ENCODE data around the gene TMA7B. TPM values are rescaled to one million over a fixed set of nuclear protein-coding genes. Genes with fewer than 3 reads are reported as not detected.

Gene TMA7B
- total RNA-seq, 2 donors from 2014 or later, result 4.6 TPM; not detected in 1

DNA sequence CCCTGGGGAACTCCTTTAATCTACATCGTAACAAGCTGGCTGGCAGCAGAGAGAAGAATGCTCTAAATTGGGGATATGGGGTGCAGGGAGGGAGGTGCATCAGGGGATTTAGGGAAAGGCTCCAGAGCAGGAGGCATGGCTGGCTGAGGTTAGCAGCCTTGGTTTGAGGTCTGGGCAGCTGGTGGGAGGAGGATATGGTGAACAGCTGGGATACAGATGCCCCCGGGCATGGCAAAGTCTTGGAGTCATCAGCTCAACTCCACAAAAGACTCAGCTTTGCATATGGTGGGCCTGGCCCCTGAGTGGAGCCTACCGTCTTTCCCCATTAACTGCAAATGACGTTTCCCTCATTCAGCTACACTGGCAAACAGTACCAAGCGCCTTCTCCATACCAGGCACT, 40.0 kb downstream of the TMA7B start:
- ATAC-seq (ENCODE audit: insufficient number of reproducible peaks, low FRiP score, low read depth) (no peak), DNase-seq (ENCODE audit: low spot score) (no peak)
- H3K27me3 ChIP-seq (replicated peaks; ENCODE audit: insufficient read depth), result no peaks in the 10 kb centered on the region
- H3K36me3 ChIP-seq, result no peaks in the 10 kb centered on the region
- no peak overlapping the region for H3K27ac ChIP-seq
- H3K9me3 ChIP-seq, result no peaks in the 10 kb centered on the region
- TF ChIP-seq, protein P1, sequence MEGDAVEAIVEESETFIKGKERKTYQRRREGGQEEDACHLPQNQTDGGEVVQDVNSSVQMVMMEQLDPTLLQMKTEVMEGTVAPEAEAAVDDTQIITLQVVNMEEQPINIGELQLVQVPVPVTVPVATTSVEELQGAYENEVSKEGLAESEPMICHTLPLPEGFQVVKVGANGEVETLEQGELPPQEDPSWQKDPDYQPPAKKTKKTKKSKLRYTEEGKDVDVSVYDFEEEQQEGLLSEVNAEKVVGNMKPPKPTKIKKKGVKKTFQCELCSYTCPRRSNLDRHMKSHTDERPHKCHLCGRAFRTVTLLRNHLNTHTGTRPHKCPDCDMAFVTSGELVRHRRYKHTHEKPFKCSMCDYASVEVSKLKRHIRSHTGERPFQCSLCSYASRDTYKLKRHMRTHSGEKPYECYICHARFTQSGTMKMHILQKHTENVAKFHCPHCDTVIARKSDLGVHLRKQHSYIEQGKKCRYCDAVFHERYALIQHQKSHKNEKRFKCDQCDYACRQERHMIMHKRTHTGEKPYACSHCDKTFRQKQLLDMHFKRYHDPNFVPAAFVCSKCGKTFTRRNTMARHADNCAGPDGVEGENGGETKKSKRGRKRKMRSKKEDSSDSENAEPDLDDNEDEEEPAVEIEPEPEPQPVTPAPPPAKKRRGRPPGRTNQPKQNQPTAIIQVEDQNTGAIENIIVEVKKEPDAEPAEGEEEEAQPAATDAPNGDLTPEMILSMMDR (IDR thresholded peaks at IDR 0.05), result no peak
- H3K4me3 ChIP-seq, result no peak overlapping the region
- H3K4me1 ChIP-seq (ENCODE audit: control insufficient read depth in 1 of 2, low read depth in 2 of 2), result no peaks in the 10 kb centered on the region

DNA sequence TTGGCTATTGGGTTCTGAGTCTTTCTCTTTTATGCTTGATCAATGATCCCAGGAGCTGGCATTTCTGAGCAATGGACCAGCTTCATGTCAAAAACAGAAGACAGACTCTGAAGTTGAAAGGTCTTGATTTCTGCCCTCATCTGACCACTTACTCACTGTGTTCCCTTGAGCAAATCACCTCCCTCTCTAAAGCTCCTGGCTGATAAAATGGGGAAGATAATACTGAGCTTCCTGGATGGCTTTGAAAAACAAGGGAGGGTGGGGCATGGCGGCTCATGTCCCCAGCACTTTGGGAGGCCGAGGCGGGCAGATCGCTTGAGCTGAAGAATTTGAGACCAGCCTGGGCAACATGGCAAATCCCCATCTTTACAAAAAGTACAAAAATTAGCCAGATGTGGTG, 40.9 kb downstream of the TMA7B start:
- Histone ChIP-seq H3K27me3 (replicated peaks; ENCODE audit: insufficient read depth) (no peaks in the 10 kb centered on the region), H3K4me1 (ENCODE audit: control insufficient read depth in 1 of 2, low read depth in 2 of 2) (no peaks in the 10 kb centered on the region), H3K36me3 (no peaks in the 10 kb centered on the region), H3K27ac (no peak overlapping the region), H3K9me3 (no peaks in the 10 kb centered on the region), H3K4me3 (no peak overlapping the region)
- ATAC-seq (ENCODE audit: insufficient number of reproducible peaks, low FRiP score, low read depth), result no peak
- DNase-seq (ENCODE audit: low spot score), result no peak
- TF ChIP-seq, protein P1 (IDR thresholded peaks at IDR 0.05), result no peak

DNA sequence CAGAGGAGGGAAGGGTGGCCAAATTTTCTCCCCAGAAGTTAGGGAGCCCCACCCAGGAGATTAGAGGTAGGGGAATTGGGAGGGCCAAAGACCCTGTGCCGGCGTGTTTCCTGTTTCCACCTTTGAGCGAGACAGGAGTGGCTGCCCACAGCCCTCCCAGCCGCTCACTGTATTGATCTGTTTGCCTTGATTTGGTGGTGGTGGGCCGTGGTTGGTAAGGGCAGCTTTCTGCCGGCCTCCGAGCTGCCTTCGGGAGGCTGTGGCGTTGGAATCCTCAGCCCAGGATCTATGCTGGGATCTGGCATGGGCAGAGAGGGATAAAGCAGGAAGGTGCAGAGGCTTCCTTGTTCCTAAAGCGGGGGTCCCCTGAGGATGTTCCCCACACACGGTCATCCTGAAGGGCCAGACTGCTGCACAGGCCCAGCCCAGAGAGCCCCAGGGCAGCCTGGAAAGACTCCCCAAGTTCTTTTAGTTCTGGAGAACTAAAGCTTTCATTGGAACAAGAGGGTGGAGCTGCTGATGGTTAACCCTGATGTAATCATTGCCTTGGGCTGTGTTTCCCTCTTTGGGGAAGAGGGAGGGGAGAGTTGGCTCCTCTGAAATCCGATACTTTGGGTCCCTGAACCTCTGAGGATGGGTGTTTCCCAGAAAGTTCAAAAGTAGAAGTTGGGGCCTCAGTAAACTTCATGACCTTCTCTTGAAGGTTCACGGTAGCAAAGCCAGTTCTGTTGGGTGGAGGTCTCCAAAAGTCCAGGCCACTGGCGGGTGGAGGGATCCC, 41.8 kb downstream of the TMA7B start:
- no peaks in the 10 kb centered on the region for H3K4me1 ChIP-seq (ENCODE audit: control insufficient read depth in 1 of 2, low read depth in 2 of 2)

DNA sequence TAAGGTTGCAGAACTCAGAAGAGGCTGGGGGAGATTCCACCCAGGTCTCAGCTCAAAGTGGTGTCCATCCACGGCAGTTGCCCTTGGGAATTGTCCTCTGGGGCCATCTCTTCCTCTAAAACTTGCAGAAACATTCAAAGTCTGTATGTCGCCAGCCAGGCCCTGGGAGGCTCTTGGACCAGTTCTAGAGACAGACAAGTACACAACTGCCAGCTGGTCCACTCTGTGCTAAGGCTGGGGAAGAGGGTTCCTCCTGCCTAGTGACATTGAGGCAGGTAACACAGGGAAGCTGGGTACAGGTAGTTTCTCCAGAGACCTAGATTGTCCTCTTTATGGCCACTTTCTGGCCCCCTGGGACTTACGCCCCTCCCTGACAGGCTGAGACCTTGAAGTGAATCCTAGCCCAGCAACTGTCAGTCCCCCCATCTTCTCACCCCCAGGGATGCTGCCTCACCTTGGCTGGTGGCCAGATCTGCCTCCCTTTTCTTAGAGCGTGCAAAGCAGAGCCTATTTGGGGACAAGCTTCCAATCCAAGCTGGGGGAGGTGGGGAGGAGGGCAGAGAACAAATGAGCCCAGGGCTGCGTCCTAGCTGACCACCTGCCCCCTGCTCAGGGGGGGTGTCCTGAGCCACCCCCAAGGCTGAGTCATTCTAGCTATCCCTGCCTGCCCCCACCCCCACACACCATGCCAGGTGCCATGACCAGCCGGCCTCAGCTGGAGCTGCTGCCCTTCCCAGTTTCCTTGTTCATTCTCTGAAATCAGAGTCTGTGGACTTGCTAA, 42.9 kb downstream of the TMA7B start:
- no peak for DNase-seq (ENCODE audit: low spot score)
- no peaks in the 10 kb centered on the region for H3K27me3 ChIP-seq (replicated peaks; ENCODE audit: insufficient read depth)
- no peak overlapping the region for H3K4me3 ChIP-seq
- TF ChIP-seq, protein P1 (IDR thresholded peaks at IDR 0.05), result no peak
- H3K27ac ChIP-seq, result no peak overlapping the region
- no peaks in the 10 kb centered on the region for H3K36me3 ChIP-seq
- no peaks in the 10 kb centered on the region for H3K9me3 ChIP-seq
- no peaks in the 10 kb centered on the region for H3K4me1 ChIP-seq (ENCODE audit: control insufficient read depth in 1 of 2, low read depth in 2 of 2)
- no peak for ATAC-seq (ENCODE audit: insufficient number of reproducible peaks, low FRiP score, low read depth)

More for the DNA sequence above, 41.8 kb downstream of the TMA7B start:
- Histone ChIP-seq H3K36me3 (no peaks in the 10 kb centered on the region), H3K4me3 (no peak overlapping the region), H3K27me3 (replicated peaks; ENCODE audit: insufficient read depth) (no peaks in the 10 kb centered on the region), H3K9me3 (no peaks in the 10 kb centered on the region), H3K27ac (no peak overlapping the region)
- TF ChIP-seq, protein P1 (IDR thresholded peaks at IDR 0.05), result no peak
- no peak for DNase-seq (ENCODE audit: low spot score)
- ATAC-seq (ENCODE audit: insufficient number of reproducible peaks, low FRiP score, low read depth), result no peak

DNA sequence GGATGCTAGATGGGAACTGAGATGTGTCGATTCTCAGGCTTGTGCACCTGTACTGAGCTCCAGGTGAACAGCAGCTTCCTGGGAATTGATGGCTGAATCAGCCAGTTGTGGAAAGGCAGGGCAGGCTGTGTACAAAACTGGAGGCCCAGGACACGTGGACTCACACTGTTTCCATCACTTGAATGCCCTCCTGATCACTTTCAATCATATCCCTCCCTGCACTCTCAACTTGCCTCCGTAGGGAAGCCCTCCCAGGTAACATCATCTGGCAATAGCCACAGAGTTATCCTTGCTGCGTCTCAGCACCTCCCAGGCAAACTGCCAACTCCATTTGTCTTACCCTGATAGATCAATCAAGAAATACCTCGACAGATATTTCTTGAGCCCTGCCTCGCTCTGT, 44.6 kb downstream of the TMA7B start:
- no peak overlapping the region for H3K27ac ChIP-seq
- ATAC-seq (ENCODE audit: insufficient number of reproducible peaks, low FRiP score, low read depth) (no peak), DNase-seq (ENCODE audit: low spot score) (no peak)
- TF ChIP-seq, protein P1 (IDR thresholded peaks at IDR 0.05), result no peak
- no peak overlapping the region for H3K4me3 ChIP-seq
- no peaks in the 10 kb centered on the region for H3K27me3 ChIP-seq (replicated peaks; ENCODE audit: insufficient read depth)
- no peaks in the 10 kb centered on the region for H3K36me3 ChIP-seq
- H3K4me1 ChIP-seq (ENCODE audit: control insufficient read depth in 1 of 2, low read depth in 2 of 2), result no peaks in the 10 kb centered on the region
- no peaks in the 10 kb centered on the region for H3K9me3 ChIP-seq
